SKM-1 treated with dmso at 0.1 percent for 144 hours (cell line): ENCODE results near the gene ATP9B.

Experiments used
- DNase-seq: peaks from one replicate; lab custom pipeline; 2025; ENCODE audit not compliant: unreplicated experiment; lab: John Stamatoyannopoulos, UW

The ATP9B gene

DNA sequence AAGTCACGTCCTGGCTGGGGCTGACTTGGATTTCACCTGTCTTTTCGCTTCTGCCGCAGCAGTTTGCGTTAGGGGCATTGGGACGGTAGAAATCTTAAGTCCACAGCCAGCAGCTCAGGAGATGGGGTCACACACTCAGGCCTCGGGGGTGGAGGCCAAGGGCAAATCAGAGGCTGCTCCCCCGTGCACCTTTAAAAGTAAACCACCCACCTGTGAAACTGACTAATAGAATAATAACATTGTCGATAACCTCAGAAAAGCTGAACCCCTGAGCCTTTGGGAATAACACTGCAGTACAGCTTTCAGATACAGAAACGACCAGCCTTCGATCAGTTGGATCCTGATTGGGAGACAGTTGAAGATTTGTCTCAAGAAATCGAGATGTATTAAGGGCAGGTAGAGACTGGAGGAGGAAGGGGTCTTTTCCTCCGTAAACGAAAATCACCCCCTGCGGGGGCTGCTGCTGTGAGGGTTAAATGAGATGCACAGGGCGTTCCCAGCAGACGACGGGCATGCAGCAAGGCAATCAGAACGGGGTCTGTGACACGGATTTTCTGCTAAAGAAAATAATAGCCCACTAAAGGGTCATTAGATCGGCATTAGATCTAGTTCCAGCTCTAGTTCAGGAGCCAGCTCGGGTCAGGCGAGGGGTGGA lies 310.2 kb downstream of the ATP9B start:
- DNase-seq, result no peak

DNA sequence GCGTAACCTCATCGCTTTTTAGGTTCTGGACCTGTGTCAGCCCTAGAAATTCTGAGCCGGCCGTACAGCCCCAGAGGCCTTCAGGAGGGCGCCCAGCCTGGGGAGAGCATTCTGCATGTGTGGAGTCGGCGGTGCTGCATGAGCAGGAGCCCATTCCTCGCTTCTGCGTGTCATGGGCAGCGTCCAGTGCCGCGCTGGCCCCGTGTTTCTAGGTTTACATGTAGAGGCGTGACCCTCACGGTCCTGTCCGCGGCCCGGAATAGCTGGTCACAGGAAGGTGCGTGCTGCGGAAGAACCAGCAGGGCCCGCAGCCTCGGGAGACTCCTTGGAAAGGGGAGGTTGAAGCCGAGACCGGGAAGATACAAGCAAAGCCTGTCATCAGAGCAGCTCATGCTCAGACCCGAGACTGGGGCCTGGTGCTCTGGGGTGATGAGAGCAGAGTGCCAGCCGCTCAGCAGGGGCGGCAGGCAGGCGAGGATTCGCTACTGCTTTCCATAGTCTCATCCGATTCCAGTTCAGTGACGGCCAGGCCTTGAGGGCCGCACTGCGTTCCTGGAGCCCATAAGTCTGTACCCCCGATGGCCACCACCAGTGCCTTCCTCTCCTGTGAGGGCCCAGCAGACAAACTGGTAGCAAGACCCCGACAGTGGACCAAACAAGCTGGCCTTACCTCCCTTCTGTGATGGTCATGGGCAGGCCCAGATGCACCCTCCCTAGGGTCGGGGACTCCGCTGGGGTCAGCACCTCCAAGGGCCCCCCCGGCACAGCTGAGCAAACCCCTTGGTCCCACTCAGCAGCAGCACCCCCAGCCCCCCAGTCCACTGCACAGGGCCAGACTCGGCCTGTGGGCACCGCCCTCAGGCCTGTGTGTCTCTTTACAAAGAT lies 311.0 kb downstream of the ATP9B start:
- no peak for DNase-seq

DNA sequence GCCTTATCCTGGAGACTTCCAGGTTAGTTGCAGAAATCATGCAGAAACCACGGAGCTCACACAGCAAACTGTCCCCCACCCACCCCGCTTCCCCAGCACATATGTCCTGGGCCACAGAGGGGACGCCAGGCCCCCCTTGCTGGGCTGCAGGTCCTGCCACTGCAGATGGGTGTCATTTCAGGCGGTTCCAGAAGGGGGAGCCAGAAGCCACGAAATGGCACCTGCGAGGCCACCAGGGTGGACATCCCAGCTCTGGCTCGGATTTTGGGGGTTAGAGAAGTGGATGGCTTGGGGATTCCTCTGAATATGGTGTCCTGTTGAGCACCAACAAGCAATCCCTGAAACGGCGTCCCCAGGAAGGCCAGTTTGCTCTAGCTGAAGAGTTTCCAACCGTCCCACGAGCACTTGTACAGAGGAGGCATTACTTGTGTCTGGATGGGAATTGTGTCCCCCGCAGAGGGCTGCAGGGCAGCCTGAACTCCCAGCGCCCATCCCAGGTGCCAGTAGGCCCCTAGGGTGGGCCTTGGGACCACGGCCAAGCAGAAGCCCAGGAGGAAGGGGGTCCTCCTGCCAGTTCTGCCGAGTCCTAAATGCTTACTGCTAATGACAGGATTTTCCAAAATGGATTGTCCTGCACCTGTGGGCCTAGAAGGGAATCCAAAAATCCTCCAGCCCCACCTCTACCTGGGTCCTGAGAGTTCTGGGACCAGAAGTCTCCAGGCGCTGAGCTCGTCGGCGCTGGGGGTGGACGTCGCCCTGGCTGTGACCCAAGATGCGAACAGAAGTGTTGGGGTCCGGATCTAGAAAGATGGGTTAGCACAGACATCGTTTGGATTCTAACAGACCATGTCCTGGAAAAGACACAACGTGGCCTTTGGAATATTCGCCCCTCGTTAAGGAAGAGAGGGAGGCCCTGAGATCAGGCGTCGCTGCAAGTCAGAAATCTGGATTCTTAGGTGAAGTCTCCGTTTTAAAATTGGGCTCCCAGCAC lies 311.9 kb downstream of the ATP9B start:
- peak; percentile 9 for DNase-seq

DNA sequence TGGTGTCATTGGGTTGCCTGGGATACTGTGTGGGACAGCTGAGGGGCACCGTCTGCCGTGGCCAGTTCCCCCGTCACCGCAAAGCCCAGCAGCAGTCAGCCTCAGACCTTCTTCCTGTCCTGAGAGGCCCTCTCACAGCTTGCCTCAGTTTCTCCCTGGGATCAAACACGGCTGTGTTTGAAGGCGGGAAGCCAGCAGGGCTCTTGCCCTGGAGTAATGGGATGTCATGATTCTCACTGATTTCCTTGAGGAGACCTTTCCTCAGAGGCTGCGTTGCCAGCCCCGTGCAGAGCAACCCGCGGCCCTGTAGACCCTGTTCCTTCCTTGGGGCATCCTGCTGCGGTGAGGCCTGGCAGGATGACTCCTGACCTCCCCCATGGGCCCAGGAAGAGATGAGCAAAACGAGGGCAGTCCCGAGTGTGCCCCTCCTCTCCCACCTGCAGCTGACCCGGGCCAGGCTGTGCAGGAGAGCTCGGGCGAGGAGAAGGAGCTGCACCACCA lies 312.7 kb downstream of the ATP9B start:
- no peak for DNase-seq

DNA sequence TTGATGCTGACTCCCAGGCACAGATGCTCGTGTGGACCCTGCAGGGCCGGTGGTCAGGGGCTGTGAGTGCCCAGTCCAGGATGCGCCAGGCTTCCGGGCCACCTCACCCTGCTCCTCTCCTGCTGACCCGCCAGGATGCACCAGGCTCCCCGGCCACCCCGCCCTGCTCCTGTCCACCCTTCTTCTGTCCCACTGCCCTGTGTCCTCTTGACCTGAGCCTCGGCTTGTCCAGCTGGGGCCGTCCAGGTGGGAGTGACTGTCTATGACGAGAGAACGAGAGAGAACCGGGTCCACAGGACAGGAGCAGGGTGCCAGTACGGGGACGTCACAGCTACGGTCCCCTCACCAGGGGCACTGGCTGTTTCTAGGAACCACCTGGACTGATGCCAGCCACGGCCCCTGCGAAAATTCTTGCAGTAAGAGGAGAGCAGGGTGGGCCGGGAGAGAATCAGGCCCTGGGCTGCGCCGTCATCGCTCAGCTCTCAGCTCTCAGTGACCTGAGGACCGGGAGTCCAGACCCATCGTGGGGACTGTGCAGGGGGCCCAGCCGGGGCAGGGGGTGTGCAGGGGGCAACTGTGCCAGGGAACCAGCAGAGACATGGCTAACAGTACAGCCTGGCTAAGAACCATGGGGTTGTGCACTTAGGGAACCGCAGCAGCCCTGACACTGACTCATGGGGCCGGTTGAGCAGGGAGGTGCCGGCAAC lies 313.6 kb downstream of the ATP9B start:
- no peak for DNase-seq

DNA sequence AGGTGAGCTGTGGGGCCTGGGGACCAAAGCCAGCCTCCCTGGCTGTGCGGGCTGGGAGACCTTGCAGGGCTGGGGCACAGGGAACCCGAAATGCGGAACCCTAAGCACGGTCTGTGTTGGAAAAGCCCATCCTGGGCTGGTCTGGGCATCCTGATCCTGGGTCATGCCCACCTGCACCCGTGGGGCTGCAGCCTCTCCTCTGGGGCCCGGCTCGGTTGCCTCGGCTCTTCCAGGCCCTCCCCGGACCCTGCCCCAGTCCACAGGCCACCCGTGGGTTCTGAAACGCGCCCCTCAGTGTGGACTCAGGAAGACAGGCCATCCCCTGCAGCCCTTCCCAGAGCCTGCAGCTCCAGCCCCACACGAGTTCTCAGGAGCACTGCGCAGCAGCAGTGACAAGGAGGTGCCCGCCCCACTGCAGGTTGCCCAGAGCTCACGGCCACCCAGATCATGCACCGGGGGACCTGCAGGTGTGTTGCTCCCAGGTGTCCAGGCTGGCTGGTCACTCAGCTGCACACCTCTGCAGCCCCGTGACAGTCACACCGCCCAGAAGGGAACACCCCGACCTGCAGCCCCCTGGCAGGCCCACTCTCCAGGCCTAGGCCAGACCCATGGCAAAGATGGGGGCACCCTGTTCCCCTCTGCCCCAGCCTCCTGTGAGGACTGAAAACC lies 314.3 kb downstream of the ATP9B start:
- DNase-seq, result no peak

DNA sequence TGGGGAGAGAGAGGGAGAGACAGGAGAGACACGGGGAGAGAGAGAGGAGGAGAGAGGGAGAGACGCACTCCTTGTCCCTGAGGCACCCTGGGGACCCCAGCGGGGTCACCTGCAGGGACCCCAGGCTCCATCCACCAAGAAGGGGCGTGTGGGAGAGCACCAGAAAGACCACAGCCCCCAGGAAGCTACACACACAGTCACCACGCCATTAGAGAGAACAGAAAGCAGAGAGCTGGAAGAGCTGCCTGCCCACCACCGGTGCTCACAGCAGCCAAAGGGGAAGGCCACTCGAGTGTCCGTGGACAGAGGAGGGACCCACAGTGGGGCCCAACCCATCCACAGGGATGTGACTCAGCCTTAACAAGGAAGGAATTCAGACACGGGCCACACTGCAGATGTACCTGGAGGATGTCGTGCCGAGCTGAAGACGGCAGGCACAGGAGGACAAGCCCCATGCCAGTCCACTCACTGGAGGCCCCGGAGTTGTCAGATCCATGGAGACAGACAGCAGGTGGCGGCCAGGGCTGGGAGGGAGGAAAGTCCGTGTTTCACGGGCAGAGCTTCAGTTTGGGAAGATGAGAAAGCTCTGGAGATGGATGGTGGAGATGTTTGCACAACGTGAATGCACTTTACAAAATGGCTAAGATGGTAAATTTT lies 315.1 kb downstream of the ATP9B start:
- DNase-seq, result no peak

DNA sequence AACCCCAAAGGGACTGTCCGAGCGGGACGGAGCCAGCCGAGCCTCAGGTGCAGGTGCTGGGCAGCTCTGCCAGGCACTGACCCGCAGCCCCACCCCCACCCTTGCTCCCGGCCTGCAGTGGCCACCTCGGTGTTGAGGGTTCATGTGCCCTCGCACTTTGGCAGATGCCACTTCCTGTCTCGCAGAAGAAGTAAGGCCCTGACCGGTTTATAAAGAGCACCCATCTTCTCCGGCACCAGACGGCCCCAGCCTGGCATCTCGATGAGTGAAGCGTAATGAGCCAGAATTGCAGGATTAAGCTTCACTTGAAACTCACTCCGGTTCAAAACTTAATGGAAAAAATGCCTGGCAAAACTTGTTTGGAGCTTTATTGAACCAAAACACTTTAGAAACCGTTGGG lies 315.6 kb downstream of the ATP9B start:
- DNase-seq, result no peak

DNA sequence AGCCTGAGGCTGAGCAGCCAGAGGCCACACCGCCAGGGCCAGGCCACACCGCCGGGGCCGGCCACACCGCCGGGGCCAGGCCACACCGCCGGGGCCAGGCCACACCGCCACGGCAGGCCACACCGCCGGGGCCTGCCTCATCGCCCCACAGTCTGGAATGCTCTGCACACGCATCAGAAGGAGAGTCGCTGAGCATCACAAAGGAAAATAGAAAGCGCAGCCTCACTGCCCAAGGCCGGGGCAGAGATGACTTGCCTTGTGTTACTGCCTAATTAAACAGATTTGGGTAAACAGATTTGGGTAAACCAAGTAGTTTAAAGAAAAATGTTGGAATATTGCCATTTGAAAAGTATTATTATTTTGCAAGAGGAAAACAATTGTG lies 316.1 kb downstream of the ATP9B start:
- DNase-seq, result no peak

DNA sequence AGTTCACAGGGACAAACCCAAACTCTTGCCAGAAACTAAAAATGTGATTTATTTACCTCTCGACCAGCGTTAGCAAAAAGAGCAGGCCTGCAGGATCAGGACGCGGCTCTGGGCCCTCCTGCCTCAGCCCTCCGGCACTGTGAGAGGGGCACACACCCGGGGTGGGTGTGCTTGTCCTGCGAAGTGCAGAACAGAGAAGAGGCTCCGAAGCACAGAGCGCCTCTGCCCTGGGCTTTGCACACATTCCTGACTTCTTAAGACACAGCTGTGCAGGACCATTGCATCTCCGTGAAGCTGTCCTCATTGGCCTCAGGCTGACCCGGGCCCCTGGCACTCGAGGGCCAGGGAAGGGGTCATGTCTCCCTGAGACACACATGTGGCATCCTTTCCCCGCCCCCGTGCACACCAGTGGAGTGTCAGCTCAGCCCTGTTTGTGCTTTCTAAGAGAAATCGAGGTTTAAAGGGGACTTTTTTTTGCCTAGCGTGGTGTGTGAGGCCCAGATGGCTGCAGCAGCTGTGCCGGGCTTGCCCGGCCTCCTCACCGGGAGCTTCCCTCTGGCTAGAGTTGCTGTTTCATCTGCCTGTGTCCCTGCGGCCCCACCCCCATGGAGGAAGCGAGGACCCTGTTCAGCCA lies 316.6 kb downstream of the ATP9B start:
- DNase-seq, result no peak

DNA sequence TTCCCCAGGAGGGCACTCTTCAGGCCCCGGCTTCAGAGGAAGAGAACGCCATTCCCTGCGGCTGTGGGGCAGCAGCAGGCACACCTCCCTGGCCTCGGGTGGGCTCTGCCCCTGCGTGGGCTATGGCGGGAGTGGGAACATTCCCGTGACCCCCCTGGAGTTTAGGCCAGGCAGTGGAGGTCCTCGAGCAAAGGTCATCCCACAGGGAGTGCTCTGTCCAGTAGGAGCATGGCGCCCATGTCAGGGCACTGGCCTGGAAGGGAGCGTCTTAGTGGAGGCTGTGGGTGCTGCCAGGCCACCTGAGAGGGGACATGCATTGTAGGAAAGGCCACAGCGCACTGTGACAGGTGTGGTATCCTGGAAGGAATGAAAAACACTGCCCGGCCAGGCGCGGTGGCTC lies 317.4 kb downstream of the ATP9B start:
- DNase-seq, result no peak

DNA sequence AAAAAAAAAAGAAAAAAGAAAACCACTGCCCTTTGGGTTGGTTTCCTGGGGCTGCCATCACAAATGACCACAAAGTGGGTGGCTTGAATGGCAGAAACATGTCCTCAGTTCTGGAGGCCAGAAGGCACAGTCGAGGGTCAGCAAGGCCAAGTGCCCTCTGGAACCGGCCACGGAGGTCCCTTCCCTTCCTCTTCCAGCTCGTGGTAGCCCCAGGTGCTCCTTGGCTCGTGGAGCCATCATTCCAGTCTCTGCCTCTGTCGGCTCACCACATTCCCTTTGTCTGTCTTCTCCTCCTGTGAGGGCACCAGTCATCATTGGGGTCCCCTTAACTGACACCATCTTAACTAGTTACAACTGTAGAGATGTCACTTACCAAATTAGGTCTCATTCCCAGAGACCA lies 318.0 kb downstream of the ATP9B start:
- DNase-seq, result no peak

DNA sequence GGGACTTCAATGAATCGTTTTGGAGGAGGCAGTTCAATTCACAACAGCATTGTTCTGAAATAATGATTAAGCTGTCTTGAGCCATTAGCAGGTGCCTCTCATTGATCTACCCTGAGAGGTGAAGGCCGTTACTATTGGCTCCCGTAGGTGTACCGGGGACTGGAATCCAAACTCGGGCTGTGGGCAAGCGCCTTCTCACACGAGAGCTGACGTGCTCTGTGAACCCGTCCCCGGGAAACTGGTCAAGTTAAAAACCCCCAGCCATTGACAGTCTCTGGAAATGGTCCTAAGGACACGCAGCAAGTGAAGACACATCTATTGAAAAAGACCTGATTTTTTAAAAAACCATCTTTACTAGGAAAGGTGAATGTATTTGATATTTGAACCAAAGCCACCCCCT lies 318.4 kb downstream of the ATP9B start:
- DNase-seq, result no peak

DNA sequence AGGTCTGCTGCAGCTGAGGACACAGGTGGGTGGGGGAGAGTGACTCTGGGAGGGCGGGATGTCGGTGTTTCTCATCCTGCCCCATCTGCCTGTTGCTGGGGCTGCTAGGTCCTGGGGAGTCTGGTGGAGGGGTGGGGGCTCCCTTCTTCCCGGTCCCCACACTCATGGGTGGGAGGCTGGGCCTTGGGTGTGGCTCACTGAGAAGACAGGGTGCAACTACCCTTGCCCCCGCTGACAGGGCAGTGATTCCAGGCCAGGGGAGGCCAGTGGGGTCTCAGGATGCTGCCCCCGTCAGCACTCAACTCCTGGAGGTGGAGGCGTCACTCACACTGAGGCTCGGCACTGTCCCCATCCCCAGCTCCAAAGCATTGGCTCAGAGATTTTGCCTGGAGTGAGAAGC lies 318.8 kb downstream of the ATP9B start:
- DNase-seq, result no peak

DNA sequence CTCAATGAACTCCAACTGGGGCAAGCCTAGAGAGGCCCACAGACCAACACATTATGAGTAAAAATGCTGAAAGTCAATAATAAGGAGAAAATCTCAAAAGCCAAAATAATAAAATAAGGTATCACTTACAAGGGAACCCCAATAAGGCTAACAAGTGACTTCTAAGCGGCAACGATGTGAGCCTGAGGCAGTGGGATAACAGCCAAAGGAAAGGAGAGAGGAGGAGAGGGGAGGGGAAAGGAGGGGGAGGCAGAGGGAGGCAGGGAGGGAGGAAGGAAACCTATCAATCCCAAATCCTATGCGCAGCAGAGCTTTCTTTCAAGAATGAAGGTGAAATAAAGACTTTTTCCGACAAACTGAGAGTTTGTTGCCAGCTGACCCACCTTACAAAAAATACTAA lies 320.5 kb downstream of the ATP9B start:
- no peak for DNase-seq

DNA sequence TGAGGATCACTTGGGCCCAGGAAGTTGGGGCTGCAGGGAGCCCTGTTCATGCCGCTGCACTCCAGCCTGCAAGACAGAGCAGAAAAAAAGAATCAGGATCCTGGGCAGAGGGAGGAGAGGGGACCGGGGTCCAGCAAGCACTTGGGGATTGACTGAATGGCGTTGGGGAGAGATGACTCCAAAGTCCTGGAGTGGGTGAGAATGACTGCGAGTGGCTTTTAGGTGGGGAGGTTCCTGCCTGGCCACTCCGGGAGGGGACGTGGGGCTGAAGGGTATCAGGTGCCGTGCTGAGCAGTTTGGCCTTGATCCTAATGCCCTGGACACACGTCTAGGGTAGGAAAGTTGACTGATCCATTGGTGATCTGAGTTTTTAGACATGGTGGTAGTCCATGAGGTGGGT lies 323.0 kb downstream of the ATP9B start:
- no peak for DNase-seq

DNA sequence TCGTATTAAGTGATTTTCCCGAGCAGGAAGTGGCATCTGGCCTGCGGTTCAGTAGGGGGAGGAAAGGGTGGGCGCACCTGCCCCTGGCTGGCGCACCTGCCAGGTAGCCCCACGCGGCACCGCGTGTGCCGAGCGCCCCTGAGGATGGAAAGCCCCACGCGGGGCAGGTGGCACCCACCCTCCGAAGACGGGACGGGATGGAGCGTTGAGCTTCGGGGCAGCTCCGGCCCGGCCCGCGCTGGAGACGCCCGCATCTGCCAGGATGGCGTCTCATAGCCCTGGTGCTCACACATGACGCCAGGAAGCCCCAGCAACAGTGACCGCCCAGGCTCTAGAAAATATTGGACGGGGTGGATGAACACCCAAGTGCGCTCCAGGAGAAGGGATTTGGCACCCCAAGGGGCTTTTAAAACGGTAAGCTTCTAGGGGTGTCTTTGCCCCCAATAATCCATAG lies 324.0 kb downstream of the ATP9B start:
- no peak for DNase-seq

DNA sequence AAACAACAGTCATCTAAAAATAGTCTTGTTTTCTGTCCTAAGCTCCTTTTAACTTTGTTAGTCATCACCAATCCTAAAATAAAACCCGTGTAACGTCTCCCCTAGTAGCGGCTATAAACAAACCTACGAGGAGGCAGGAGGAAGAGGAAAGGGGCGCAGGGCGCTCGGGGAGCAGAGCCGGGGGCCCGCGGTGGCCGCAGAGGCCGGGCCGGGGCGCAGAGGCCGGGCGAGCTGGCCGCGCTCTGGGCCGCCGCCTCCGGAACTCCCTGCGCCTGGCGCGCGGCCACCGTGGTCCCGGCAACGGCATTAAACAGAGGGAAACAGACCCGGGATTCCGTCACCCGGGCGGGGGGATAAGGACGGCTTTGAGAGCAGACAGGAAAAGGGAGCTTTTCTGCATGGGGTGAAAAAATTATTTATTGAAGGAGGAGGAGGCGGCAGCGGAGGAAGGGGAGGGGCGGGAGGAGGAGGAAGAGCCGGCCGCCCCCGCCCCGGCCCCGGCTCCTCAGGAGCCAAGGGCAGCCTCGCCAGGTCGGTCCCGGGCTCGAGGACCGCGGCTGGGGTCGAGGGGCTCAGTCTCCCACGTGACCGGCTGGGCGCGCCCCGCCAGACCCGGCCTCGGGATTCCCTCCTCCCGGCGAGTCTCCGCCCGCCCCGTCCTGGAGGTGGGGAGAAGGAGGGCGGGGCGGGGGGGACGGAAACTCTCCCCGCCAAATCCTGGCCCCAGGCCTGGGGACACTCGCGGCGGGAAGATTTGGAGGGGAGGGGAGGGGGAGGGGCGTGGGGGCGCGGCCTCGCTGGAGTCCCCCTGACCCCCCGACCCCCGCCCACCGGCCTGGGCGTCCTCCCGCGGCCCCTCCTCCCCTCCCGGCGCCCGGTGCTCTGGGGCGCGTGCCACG lies 324.7 kb downstream of the ATP9B start:
- DNase-seq, result no peak
